ENCODE measurements around the gene SLX4IP.

The SLX4IP gene

GRCh38 chr20:10654630-10655029 is 219.5 kb downstream of the SLX4IP start:
- Histone ChIP-seq H3K36me3 (ENCODE audit: insufficient read depth, low read length) (peaks cover 9% of the 10 kb centered on the region), H3K4me1 (ENCODE audit: insufficient read depth, low read length) (peaks cover 48% of the 10 kb centered on the region), H3K9ac (ENCODE audit: low read depth, low read length) (no peak overlapping the region), H3K9me3 (ENCODE audit: control insufficient read depth, insufficient read depth, low read length) (no peaks in the 10 kb centered on the region)

- H3K4me1 ChIP-seq (ENCODE audit: insufficient read depth, low read length): peaks cover 57% of the 10 kb centered on the region
Measured at GRCh38 chr20:10655720-10656669, 220.9 kb downstream of the SLX4IP start.

GRCh38 chr20:10657453-10657852 is 222.3 kb downstream of the SLX4IP start:
- H3K36me3 ChIP-seq (ENCODE audit: insufficient read depth, low read length): peaks cover 15% of the 10 kb centered on the region; the same call in 1 of the 2 replicates
- H3K9ac ChIP-seq (ENCODE audit: low read depth, low read length): no peak overlapping the region
- H3K4me1 ChIP-seq (ENCODE audit: insufficient read depth, low read length): peaks cover 59% of the 10 kb centered on the region
- no peaks in the 10 kb centered on the region for H3K9me3 ChIP-seq (ENCODE audit: control insufficient read depth, insufficient read depth, low read length)

More at GRCh38 chr20:10655720-10656669, 220.9 kb downstream of the SLX4IP start:
- H3K9ac ChIP-seq (ENCODE audit: low read depth, low read length): no peak overlapping the region
- peaks cover 9% of the 10 kb centered on the region for H3K36me3 ChIP-seq (ENCODE audit: insufficient read depth, low read length)
- no peaks in the 10 kb centered on the region for H3K9me3 ChIP-seq (ENCODE audit: control insufficient read depth, insufficient read depth, low read length)

GRCh38 chr20:10658051-10658823 is 223.1 kb downstream of the SLX4IP start:
- Histone ChIP-seq H3K9me3 (ENCODE audit: control insufficient read depth, insufficient read depth, low read length) (no peaks in the 10 kb centered on the region), H3K4me1 (ENCODE audit: insufficient read depth, low read length) (peaks cover 57% of the 10 kb centered on the region), H3K36me3 (ENCODE audit: insufficient read depth, low read length) (peaks cover 18% of the 10 kb centered on the region; the same call in 1 of the 2 replicates), H3K9ac (ENCODE audit: low read depth, low read length) (no peak overlapping the region)

GRCh38 chr20:10658876-10659632 is 223.9 kb downstream of the SLX4IP start:
- Histone ChIP-seq H3K9me3 (ENCODE audit: control insufficient read depth, insufficient read depth, low read length) (no peaks in the 10 kb centered on the region), H3K36me3 (ENCODE audit: insufficient read depth, low read length) (peaks cover 24% of the 10 kb centered on the region), H3K4me1 (ENCODE audit: insufficient read depth, low read length) (peaks cover 59% of the 10 kb centered on the region), H3K9ac (ENCODE audit: low read depth, low read length) (no peak overlapping the region)

- Histone ChIP-seq H3K36me3 (ENCODE audit: insufficient read depth, low read length) (peaks cover 24% of the 10 kb centered on the region), H3K4me1 (ENCODE audit: insufficient read depth, low read length) (peaks cover 58% of the 10 kb centered on the region), H3K9ac (ENCODE audit: low read depth, low read length) (no peak overlapping the region), H3K9me3 (ENCODE audit: control insufficient read depth, insufficient read depth, low read length) (no peaks in the 10 kb centered on the region)
Measured at GRCh38 chr20:10659651-10660601, 224.8 kb downstream of the SLX4IP start.

GRCh38 chr20:10660661-10661060 is 225.6 kb downstream of the SLX4IP start:
- Histone ChIP-seq H3K36me3 (ENCODE audit: insufficient read depth, low read length) (peaks cover 24% of the 10 kb centered on the region), H3K9me3 (ENCODE audit: control insufficient read depth, insufficient read depth, low read length) (no peaks in the 10 kb centered on the region), H3K4me1 (ENCODE audit: insufficient read depth, low read length) (peaks cover 58% of the 10 kb centered on the region), H3K9ac (ENCODE audit: low read depth, low read length) (no peak overlapping the region)

- H3K36me3 ChIP-seq (ENCODE audit: insufficient read depth, low read length): peaks cover 24% of the 10 kb centered on the region
- H3K4me1 ChIP-seq (ENCODE audit: insufficient read depth, low read length): peaks cover 60% of the 10 kb centered on the region
- H3K9ac ChIP-seq (ENCODE audit: low read depth, low read length): no peak overlapping the region
- H3K9me3 ChIP-seq (ENCODE audit: control insufficient read depth, insufficient read depth, low read length): no peaks in the 10 kb centered on the region
Measured at GRCh38 chr20:10661261-10661660, 226.2 kb downstream of the SLX4IP start.

- peaks cover 24% of the 10 kb centered on the region for H3K36me3 ChIP-seq (ENCODE audit: insufficient read depth, low read length)
- H3K9ac ChIP-seq (ENCODE audit: low read depth, low read length): no peak overlapping the region
- peaks cover 57% of the 10 kb centered on the region for H3K4me1 ChIP-seq (ENCODE audit: insufficient read depth, low read length)
- no peaks in the 10 kb centered on the region for H3K9me3 ChIP-seq (ENCODE audit: control insufficient read depth, insufficient read depth, low read length)
Measured at GRCh38 chr20:10662151-10662550, 227.0 kb downstream of the SLX4IP start.

GRCh38 chr20:10662661-10663458 is 227.8 kb downstream of the SLX4IP start:
- Histone ChIP-seq H3K4me1 (ENCODE audit: insufficient read depth, low read length) (peaks cover 57% of the 10 kb centered on the region), H3K9me3 (ENCODE audit: control insufficient read depth, insufficient read depth, low read length) (no peaks in the 10 kb centered on the region), H3K9ac (ENCODE audit: low read depth, low read length) (no peak overlapping the region), H3K36me3 (ENCODE audit: insufficient read depth, low read length) (peaks cover 23% of the 10 kb centered on the region)

GRCh38 chr20:10663756-10664155 is 228.7 kb downstream of the SLX4IP start:
- Histone ChIP-seq H3K36me3 (ENCODE audit: insufficient read depth, low read length) (peaks cover 18% of the 10 kb centered on the region), H3K4me1 (ENCODE audit: insufficient read depth, low read length) (peaks cover 56% of the 10 kb centered on the region), H3K9me3 (ENCODE audit: control insufficient read depth, insufficient read depth, low read length) (no peaks in the 10 kb centered on the region), H3K9ac (ENCODE audit: low read depth, low read length) (no peak overlapping the region)

GRCh38 chr20:10665027-10665561 is 230.0 kb downstream of the SLX4IP start:
- peaks cover 50% of the 10 kb centered on the region for H3K4me1 ChIP-seq (ENCODE audit: insufficient read depth, low read length)
- H3K9me3 ChIP-seq (ENCODE audit: control insufficient read depth, insufficient read depth, low read length): no peaks in the 10 kb centered on the region
- H3K36me3 ChIP-seq (ENCODE audit: insufficient read depth, low read length): peaks cover 18% of the 10 kb centered on the region
- peak overlapping the region; percentile 21; the same call in 1 of the 2 replicates for H3K9ac ChIP-seq (ENCODE audit: low read depth, low read length)
